ENCODE results near the gene TC2N.
A peak's percentile ranks its signal among the peaks of the same experiment; 100 is the strongest.
"Not testable (repeated sequence)": the region's sequence is repeated elsewhere in the genome, so short reads cannot be mapped to it uniquely, and the experiment has no call there.

Gene TC2N

GRCh38 chr14:91751719-91752118 is 115.6 kb downstream of the TC2N start:
- no peak for DNase-seq

DNA sequence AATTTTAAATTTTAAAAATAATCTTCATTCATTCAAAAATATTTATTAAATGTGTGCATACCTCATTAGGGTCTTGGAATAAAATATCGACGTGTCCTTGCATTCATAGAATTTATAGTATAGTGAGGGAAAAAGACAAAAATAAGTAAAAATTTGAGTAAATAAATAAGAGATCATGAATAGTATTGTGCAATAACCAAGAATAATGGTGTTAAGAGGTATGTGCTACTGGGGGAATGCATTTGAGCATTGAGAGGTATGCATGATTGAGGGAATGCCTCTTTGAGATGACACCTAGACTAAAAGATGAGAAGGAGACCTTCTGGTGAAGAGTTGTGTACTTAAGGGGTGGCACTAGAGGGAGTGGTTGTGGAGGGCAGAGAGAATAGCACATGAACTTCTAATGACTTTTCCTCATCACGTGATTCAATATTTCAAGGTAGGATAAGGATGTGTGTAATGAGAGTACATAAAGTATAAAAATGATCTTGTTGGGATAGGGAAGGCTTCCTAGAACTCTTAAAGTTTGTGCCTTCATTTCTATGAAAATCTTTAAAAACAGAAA is 116.6 kb downstream of the TC2N start:
- no peak for DNase-seq

DNA sequence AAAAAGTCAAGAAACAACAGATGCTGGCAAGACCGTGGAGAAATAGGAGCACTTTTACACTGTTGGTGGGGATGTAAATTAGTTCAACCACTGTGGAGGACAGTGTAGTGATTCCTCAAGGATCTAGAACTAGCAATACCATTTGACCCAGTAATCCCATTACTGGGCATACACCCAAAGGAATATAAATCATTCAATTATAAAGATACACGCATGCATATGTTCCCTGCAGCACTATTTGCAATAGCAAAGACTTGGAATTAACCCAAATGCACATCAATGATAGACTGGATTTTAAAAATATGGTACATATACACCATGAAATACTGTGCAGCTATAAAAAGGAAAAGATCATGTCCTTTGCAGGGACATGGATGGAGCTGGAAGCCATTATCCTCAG is 117.5 kb downstream of the TC2N start:
- DNase-seq, result no peak

GRCh38 chr14:91748049-91748448 is 119.3 kb downstream of the TC2N start:
- DNase-seq, result no peak

GRCh38 chr14:91745344-91745743 is 122.0 kb downstream of the TC2N start:
- DNase-seq, result no peak

DNA sequence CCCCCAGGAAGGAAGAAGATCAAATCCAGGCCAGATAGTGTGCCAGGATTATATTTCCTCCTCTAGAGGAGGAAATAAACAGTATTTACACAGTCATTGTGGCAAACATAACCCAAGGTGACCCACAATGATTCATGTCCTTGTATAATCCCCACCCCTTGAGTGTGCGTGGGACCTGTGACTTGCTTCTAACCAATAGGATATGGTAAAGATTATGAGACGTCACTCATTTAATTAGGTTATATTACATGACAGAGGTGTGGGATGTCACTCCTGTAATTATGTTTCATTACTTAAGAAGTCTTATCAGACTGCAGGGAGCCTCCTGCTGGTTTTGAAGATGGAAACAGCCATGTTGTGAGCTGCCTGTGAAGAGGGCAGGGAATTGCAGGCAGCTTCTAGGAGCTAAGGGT is 123.3 kb downstream of the TC2N start:
- no peak for DNase-seq

DNA sequence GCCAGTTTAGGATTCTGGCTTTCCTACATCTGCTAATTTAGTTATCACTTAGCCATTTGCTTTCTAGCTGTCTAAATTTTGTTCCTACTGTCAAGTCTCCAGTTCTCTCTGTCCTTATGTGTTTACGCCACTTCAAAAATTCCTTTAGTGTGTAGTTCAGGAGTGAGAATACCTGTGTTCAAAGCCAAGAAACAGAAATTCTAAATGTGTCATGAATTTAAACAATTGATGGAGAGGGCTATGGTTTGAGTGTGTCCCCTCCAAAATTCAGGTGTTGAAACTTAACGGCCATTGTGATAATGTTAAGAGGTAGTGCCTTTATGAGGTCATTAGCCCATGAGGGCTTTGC is 124.1 kb downstream of the TC2N start:
- DNase-seq, result no peak

- no peak for DNase-seq
Measured at GRCh38 chr14:91742621-91743304, 124.6 kb downstream of the TC2N start.

GRCh38 chr14:91739867-91740266 is 127.5 kb downstream of the TC2N start:
- not testable (repeated sequence) for DNase-seq

DNA sequence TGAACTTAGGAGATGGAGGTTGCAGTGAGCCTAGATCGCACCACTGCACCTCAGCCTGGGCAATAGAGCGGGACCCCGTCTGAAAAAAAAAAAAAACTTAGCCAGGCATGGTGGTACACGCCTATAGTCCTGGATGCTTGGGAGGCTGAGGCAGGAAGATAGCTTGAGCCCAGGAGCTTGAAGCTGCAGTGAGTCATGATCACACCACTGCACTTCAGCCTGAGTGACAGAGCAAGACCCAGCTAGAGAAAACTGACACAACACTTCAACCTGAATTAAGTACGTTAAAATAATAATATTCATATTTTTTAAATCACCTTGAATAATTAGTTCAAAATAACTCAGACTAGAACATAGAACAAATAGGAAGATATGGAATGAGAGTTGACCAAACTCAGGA is 129.7 kb downstream of the TC2N start:
- DNase-seq, result no peak

GRCh38 chr14:91732859-91733477 is 134.4 kb downstream of the TC2N start:
- peak; percentile 28 for DNase-seq

- no peak for DNase-seq
Measured at GRCh38 chr14:91732439-91732838, 134.9 kb downstream of the TC2N start.

DNA sequence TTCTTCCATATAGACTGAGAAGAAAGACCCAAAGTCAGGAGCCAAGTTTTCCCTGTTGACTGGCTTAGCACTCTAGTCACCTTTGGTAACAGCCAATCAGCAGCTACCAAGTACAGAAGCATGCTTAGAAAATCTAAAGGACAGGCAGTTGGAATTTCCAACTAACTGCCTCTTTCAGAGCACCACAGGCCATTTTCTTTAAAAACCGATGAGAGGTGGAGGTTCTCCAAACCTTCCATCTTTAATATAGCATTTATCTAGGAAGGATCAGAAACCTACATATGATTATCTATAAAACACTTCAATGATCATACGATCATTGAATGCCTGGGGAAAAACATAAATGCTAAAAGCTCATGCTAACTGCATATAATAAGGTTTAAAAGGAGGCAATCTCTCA is 135.3 kb downstream of the TC2N start, which contains the start of gene CATSPERB:
CATSPERB (minus strand) TSS at position 101 of the 400 bp plus-strand sequence. CDS start 2,607 bp downstream, outside the sequence.
- DNase-seq, result no peak

GRCh38 chr14:91731018-91731417 is 136.3 kb downstream of the TC2N start:
- DNase-seq, result no peak

- DNase-seq, result no peak
Measured at GRCh38 chr14:91729756-91730155, 137.6 kb downstream of the TC2N start.
